Upper lobe of right lung (tissue), 1 donor: ENCODE results near the gene MAML3. TPM values are rescaled to one million over a fixed set of nuclear protein-coding genes. Genes with fewer than 3 reads are reported as not detected.

ENCODE experiments used
- ATAC-seq: fragments of 200-7000 bp; cut with Tn5 transposase; one replicate; pipeline ENCODE4 v1.9.1; 2020; ENCODE audit warnings: mild to moderate bottlenecking, moderate library complexity
- DNase-seq: peaks from one replicate; pipeline ENCODE4 v3.0.0-alpha.2; 2020
- H3K27ac ChIP-seq: fragments of 200-600 bp; one replicate; pipeline ENCODE4 v1.8.0; 2022
- H3K27me3 ChIP-seq: fragments of 200-600 bp; one replicate; pipeline ENCODE4 v1.8.0; 2022; ENCODE audit warnings: mild to moderate bottlenecking
- H3K36me3 ChIP-seq: fragments of 200-600 bp; one replicate; pipeline ENCODE4 v1.8.0; 2022
- H3K4me1 ChIP-seq: fragments of 200-600 bp; one replicate; pipeline ENCODE4 v1.8.0; 2022
- H3K4me3 ChIP-seq: fragments of 200-600 bp; one replicate; pipeline ENCODE4 v1.8.0; 2022; ENCODE audit warnings: mild to moderate bottlenecking
- H3K9me3 ChIP-seq: fragments of 200-600 bp; one replicate; pipeline ENCODE4 v1.8.0; 2022
- CTCF ChIP-seq: fragments of 200-600 bp; IDR thresholded peaks from one replicate; pipeline ENCODE4 v1.8.0; 2022; ENCODE audit warnings: antibody characterized with exemption
- intact Hi-C: fragments of 100-400 bp; cut with DNase I; formaldehyde crosslinking; loops from one replicate; pipeline ENCODE4 v1.11.0; 2022
- total RNA-seq: library from RNA; stranded (reverse); fragmentation: NEBNext Ultra II Directional; extraction: Animal tissue kit (Norgen Biotek cat#: 25700); gene quantifications from one replicate; pipeline ENCODE4 v1.2.1, GENCODE V29; 2021
- donor health status: DM: no; HTN: yes; CAD: no; lungs with severe emphysema.

MAML3 gene
- total RNA-seq, 1 donor from 2014 or later: 13.1 TPM

- no peak overlapping the region for H3K27ac ChIP-seq
- H3K9me3 ChIP-seq: no peaks in the 10 kb centered on the region
- DNase-seq (no peak), ATAC-seq (no peak)
- H3K27me3 ChIP-seq: no peaks in the 10 kb centered on the region
- intact Hi-C loops: no loop called here
- H3K4me3 ChIP-seq: no peak overlapping the region
- peaks cover 7% of the 10 kb centered on the region for H3K4me1 ChIP-seq
- peaks cover 20% of the 10 kb centered on the region for H3K36me3 ChIP-seq
- no peak for TF ChIP-seq CTCF
These were observed 459.4 kb downstream of the MAML3 start for GRCh38 chr4:139694522-139695107.

- peak overlapping the region; percentile 6 for H3K27ac ChIP-seq
- DNase-seq (no peak), ATAC-seq (peak; percentile 58)
- H3K36me3 ChIP-seq: peaks cover 20% of the 10 kb centered on the region
- H3K4me3 ChIP-seq: no peak overlapping the region
- intact Hi-C loops: no loop called here
- H3K9me3 ChIP-seq: no peaks in the 10 kb centered on the region
- no peaks in the 10 kb centered on the region for H3K27me3 ChIP-seq
- peak; percentile 5 for TF ChIP-seq CTCF
- H3K4me1 ChIP-seq: peaks cover 10% of the 10 kb centered on the region
These were observed 461.5 kb downstream of the MAML3 start for GRCh38 chr4:139692309-139693012.

GRCh38 chr4:139690419-139690818, 463.6 kb downstream of the MAML3 start:
- no peak for TF ChIP-seq CTCF
- Histone ChIP-seq H3K36me3 (peaks cover 3% of the 10 kb centered on the region), H3K9me3 (no peaks in the 10 kb centered on the region), H3K27me3 (no peaks in the 10 kb centered on the region), H3K27ac (no peak overlapping the region), H3K4me3 (no peak overlapping the region), H3K4me1 (peaks cover 11% of the 10 kb centered on the region)
- no peak for ATAC-seq
- DNase-seq: no peak
- intact Hi-C loops: no loop called here

- no peak for TF ChIP-seq CTCF
These were observed 464.8 kb downstream of the MAML3 start for GRCh38 chr4:139689093-139689722.

GRCh38 chr4:139686988-139687387, 467.0 kb downstream of the MAML3 start:
- H3K36me3 ChIP-seq: no peaks in the 10 kb centered on the region
- peaks cover 20% of the 10 kb centered on the region for H3K4me1 ChIP-seq
- no peak for TF ChIP-seq CTCF
- intact Hi-C loops: no loop called here
- no peaks in the 10 kb centered on the region for H3K27me3 ChIP-seq
- no peak overlapping the region for H3K4me3 ChIP-seq
- DNase-seq: no peak
- H3K9me3 ChIP-seq: no peaks in the 10 kb centered on the region
- no peak for ATAC-seq
- no peak overlapping the region for H3K27ac ChIP-seq

More at GRCh38 chr4:139689093-139689722, 464.8 kb downstream of the MAML3 start:
- intact Hi-C loops: no loop called here
- Histone ChIP-seq H3K4me1 (peaks cover 11% of the 10 kb centered on the region), H3K4me3 (no peak overlapping the region), H3K36me3 (no peaks in the 10 kb centered on the region), H3K9me3 (no peaks in the 10 kb centered on the region), H3K27me3 (no peaks in the 10 kb centered on the region), H3K27ac (no peak overlapping the region)
- DNase-seq: no peak
- ATAC-seq: no peak
